T-helper 1 cell treated with Interleukin-12 subunit alpha and Interleukin-12 subunit beta and Interleukin-4 antibody, amounts not matched to agents 30 ng/mL and 1 ng/mL, for 36 hours (primary cell): ENCODE data around the gene OVOL1. TPM values are rescaled to one million over a fixed set of nuclear protein-coding genes. Genes with fewer than 3 reads are reported as not detected.

Experiments
- total RNA-seq: library from RNA; stranded (reverse); gene quantifications from 2 replicates; pipeline ENCODE4 v1.2.3, GENCODE V29; 2022

OVOL1 gene
- total RNA-seq, 1 donor from 2014 or later: not detected

Other genes starting within 250 kb of the OVOL1 start
- gene LTBP3, start 228.7 kb upstream of the OVOL1 start, total RNA-seq: 99.6 and 106 TPM in 2 replicates
- 43.6 and 48.5 TPM in 2 replicates for gene ZNRD2, start 216.6 kb upstream of the OVOL1 start, total RNA-seq
- gene FAM89B, start 214.5 kb upstream of the OVOL1 start, total RNA-seq: 58.1 and 58.2 TPM in 2 replicates
- gene EHBP1L1, start 211.0 kb upstream of the OVOL1 start, total RNA-seq: 122 and 128 TPM in 2 replicates
- gene KCNK7, start 191.3 kb upstream of the OVOL1 start, total RNA-seq: 1.9 and 2.2 TPM in 2 replicates
- 94.4 and 96.1 TPM in 2 replicates for gene MAP3K11, start 172.8 kb upstream of the OVOL1 start, total RNA-seq
- gene PCNX3, start 171.3 kb upstream of the OVOL1 start, total RNA-seq: 61.8 and 66.4 TPM in 2 replicates
- gene SIPA1, start 149.0 kb upstream of the OVOL1 start, total RNA-seq: 177 and 181 TPM in 2 replicates
- 106 and 112 TPM in 2 replicates for gene RELA, start 124.1 kb upstream of the OVOL1 start, total RNA-seq
- gene KAT5, start 74.8 kb upstream of the OVOL1 start, total RNA-seq: 69.8 and 83.5 TPM in 2 replicates
- 82.4 and 82.8 TPM in 2 replicates for gene RNASEH2C, start 66.3 kb upstream of the OVOL1 start, total RNA-seq
- 18.0 and 18.1 TPM in 2 replicates for gene AP5B1, start 6.1 kb upstream of the OVOL1 start, total RNA-seq
- gene SNX32, start 46.9 kb downstream of the OVOL1 start, total RNA-seq: 2.3 and 2.9 TPM in 2 replicates
- gene CFL1, start 71.1 kb downstream of the OVOL1 start, total RNA-seq: 1,611 and 1,643 TPM in 2 replicates
- 100 and 103 TPM in 2 replicates for gene MUS81, start 73.4 kb downstream of the OVOL1 start, total RNA-seq
- gene EFEMP2, start 85.7 kb downstream of the OVOL1 start, total RNA-seq: 7.2 TPM in 2 replicates
- gene CTSW, start 92.8 kb downstream of the OVOL1 start, total RNA-seq: 28.8 and 29.5 TPM in 2 replicates
- 85.3 and 88.7 TPM in 2 replicates for gene FIBP, start 101.4 kb downstream of the OVOL1 start, total RNA-seq
- gene CCDC85B, start 103.6 kb downstream of the OVOL1 start, total RNA-seq: 46.9 and 47.7 TPM in 2 replicates
- 3.0 and 6.0 TPM in 2 replicates for gene FOSL1, start 113.3 kb downstream of the OVOL1 start, total RNA-seq
- gene C11orf68, start 132.0 kb downstream of the OVOL1 start, total RNA-seq: 29.3 and 29.5 TPM in 2 replicates
- gene DRAP1, start 132.4 kb downstream of the OVOL1 start, total RNA-seq: 160 and 165 TPM in 2 replicates
- not detected in 2 replicates for gene TSGA10IP, start 158.4 kb downstream of the OVOL1 start, total RNA-seq
- gene SART1, start 174.7 kb downstream of the OVOL1 start, total RNA-seq: 82.5 and 84.9 TPM in 2 replicates
- 48.8 and 53.5 TPM in 2 replicates for gene EIF1AD, start 215.1 kb downstream of the OVOL1 start, total RNA-seq
- 217 and 224 TPM in 2 replicates for gene BANF1, start 215.4 kb downstream of the OVOL1 start, total RNA-seq
- 0.59 and 0.66 TPM in 2 replicates for gene CST6, start 224.9 kb downstream of the OVOL1 start, total RNA-seq
- 0.32 TPM in 1 of 2 replicates, not detected in the other for gene CATSPER1, start 239.4 kb downstream of the OVOL1 start, total RNA-seq